Ishikawa (cell line): ENCODE data around the gene AP1M2.

Source experiments
- CEBPB ChIP-seq: IDR thresholded peaks from 2 replicates; pipeline ENCODE4 v1.6.1; 2012
- CREB1 ChIP-seq: IDR thresholded peaks from 2 replicates; pipeline ENCODE4 v1.6.1; 2012; ENCODE audit warnings: low read depth
- EGR1 ChIP-seq: IDR thresholded peaks from 2 replicates; pipeline ENCODE4 v1.6.1; 2012
- EP300 ChIP-seq: IDR thresholded peaks from 2 replicates; pipeline ENCODE4 v1.6.1; 2012; ENCODE audit warnings: borderline replicate concordance
- FOXM1 ChIP-seq: IDR thresholded peaks from 2 replicates; pipeline ENCODE4 v1.6.1; 2012; ENCODE audit warnings: low read depth, borderline replicate concordance
- NFIC ChIP-seq: IDR thresholded peaks from 2 replicates; pipeline ENCODE4 v1.6.1; 2012
- RAD21 ChIP-seq: IDR thresholded peaks from 2 replicates; pipeline ENCODE4 v1.6.1; 2012; ENCODE audit warnings: low read depth
- TAF1 ChIP-seq: IDR thresholded peaks from 2 replicates; pipeline ENCODE4 v1.6.1; 2012; ENCODE audit warnings: low read depth, mild to moderate bottlenecking
- TCF12 ChIP-seq: IDR thresholded peaks from 2 replicates; pipeline ENCODE4 v1.6.1; 2012; ENCODE audit warnings: low read depth
- TEAD4 ChIP-seq: IDR thresholded peaks from 2 replicates; pipeline ENCODE4 v1.6.1; 2012
- YY1 ChIP-seq: IDR thresholded peaks from 2 replicates; pipeline ENCODE4 v1.6.1; 2012; ENCODE audit warnings: low read depth
- ZBTB7A ChIP-seq: IDR thresholded peaks from 2 replicates; pipeline ENCODE4 v1.6.1; 2012; ENCODE audit warnings: low read depth
- TF ChIP-seq, protein P1 (sequence below): IDR thresholded peaks from 2 replicates; pipeline ENCODE4 v1.6.1; 2012
- TF ChIP-seq, protein P2 (sequence below): IDR thresholded peaks from 2 replicates; pipeline ENCODE4 v1.6.1; 2012
- TF ChIP-seq, protein P3 (sequence below): IDR thresholded peaks from 2 replicates; pipeline ENCODE4 v1.6.1; 2012; ENCODE audit warnings: low read depth, mild to moderate bottlenecking

AP1M2 gene

DNA sequence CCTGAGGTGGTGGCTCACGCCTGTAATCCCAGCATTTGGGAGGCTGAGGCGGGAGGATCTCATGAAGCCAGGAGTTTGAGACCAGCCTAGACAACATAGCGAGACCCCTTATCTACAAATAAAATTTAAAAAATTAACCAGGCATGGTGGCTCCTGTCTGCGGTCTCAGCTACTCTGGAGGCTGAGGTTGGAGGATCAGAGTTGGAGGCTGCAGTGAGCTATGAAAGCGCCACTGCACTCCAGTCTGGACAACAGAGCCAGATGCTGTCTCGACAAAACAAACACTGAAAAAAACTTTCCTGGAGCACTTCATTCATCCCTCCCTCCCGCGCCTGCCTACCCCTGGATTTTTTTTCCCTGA, 44.1 kb downstream of the AP1M2 start:
- TF ChIP-seq CREB1 (no peak), EGR1 (no peak)
- TF ChIP-seq, protein P1, sequence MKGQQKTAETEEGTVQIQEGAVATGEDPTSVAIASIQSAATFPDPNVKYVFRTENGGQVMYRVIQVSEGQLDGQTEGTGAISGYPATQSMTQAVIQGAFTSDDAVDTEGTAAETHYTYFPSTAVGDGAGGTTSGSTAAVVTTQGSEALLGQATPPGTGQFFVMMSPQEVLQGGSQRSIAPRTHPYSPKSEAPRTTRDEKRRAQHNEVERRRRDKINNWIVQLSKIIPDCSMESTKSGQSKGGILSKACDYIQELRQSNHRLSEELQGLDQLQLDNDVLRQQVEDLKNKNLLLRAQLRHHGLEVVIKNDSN, result no peak

DNA sequence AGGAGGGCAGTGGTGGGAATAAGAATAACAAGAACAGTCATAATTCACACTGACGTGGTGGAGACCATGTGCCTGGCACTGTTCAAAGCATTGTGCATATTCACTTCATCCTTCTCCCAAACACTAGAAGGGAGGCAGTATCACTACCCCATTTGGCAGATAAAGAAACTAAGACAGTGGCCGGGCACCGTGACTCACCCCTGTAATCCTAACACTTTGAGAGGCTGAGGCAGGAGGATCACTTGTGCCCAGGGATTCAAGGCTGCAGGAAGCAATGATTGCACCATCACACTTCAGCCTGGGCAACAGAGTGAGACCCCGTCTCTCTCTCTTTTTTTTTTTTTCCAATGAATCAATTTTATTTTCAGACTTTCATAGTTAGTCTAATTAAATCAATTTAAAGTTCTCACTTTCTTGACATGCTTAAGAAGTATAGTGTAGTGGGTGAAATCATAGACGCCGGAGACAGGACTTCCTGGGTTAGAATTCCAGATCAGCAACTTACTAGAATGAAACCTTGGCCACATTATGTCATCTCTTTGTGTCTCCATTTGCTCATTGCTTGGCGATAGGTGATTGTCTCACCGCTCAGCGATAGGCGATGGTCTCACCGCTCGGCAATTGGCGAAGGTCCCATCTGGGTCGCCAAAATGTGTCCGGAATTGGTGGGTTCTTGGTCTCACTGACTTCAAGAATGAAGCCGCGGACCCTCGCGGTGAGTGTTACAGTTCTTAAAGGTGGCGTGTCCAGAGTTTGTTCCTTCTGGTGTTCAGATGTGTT, 48.7 kb downstream of the AP1M2 start:
- TF ChIP-seq RAD21, result no peak
- TF ChIP-seq, protein P2, sequence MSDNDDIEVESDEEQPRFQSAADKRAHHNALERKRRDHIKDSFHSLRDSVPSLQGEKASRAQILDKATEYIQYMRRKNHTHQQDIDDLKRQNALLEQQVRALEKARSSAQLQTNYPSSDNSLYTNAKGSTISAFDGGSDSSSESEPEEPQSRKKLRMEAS, result no peak
- no peak for TF ChIP-seq TCF12
- no peak for TF ChIP-seq CEBPB
- no peak for TF ChIP-seq CREB1
- TF ChIP-seq, protein P3, sequence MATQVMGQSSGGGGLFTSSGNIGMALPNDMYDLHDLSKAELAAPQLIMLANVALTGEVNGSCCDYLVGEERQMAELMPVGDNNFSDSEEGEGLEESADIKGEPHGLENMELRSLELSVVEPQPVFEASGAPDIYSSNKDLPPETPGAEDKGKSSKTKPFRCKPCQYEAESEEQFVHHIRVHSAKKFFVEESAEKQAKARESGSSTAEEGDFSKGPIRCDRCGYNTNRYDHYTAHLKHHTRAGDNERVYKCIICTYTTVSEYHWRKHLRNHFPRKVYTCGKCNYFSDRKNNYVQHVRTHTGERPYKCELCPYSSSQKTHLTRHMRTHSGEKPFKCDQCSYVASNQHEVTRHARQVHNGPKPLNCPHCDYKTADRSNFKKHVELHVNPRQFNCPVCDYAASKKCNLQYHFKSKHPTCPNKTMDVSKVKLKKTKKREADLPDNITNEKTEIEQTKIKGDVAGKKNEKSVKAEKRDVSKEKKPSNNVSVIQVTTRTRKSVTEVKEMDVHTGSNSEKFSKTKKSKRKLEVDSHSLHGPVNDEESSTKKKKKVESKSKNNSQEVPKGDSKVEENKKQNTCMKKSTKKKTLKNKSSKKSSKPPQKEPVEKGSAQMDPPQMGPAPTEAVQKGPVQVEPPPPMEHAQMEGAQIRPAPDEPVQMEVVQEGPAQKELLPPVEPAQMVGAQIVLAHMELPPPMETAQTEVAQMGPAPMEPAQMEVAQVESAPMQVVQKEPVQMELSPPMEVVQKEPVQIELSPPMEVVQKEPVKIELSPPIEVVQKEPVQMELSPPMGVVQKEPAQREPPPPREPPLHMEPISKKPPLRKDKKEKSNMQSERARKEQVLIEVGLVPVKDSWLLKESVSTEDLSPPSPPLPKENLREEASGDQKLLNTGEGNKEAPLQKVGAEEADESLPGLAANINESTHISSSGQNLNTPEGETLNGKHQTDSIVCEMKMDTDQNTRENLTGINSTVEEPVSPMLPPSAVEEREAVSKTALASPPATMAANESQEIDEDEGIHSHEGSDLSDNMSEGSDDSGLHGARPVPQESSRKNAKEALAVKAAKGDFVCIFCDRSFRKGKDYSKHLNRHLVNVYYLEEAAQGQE, result no peak
- no peak for TF ChIP-seq TAF1
- TF ChIP-seq, protein P1, result no peak
- no peak for TF ChIP-seq YY1
- no peak for TF ChIP-seq TEAD4
- no peak for TF ChIP-seq ZBTB7A

DNA sequence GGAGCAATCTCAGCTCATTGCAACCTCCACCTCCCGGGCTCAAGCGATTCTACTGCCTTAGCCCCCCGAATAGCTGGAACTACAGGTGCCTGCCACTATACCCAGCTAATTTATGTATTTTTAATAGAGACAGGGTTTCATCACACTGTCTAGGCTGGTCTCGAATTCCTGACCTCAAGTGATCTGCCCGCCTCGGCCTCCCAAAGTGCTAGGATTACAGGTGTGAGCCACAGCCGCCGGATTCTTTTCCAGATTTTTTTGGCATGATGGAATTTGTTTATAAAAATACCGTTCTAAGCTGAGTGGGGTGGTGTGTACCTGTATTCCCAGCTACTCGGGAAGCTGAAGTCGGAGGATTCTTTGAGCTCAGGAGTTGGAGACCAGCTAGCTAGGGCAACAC, 49.4 kb downstream of the AP1M2 start:
- TF ChIP-seq EGR1 (no peak), YY1 (no peak), TEAD4 (peak; percentile 8; the same call in 1 of the 2 replicates), NFIC (no peak), EP300 (no peak), CEBPB (no peak), TCF12 (peak; percentile 52; the same call in 1 of the 2 replicates), ZBTB7A (no peak), CREB1 (no peak), FOXM1 (no peak), RAD21 (no peak)
- TF ChIP-seq, protein P2, result no peak

DNA sequence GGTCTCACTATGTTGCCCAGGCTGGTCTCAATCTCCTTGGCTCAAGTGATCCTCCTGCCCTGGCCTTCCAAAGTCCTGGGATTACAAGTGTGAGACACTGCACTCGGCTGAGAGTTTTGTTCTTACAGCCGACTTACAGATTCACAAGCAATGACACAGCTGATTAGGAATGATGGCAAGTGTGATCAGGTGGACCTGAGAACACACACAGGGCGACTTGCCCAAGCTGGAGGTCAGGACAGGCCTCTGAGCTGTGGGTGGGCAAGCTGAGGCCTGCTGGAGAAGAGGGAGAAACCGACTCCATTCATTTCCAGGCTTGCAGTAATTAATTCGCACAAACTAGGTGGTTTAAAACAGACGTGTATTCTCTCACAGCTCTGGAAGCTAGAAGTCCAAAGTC, 51.5 kb downstream of the AP1M2 start:
- TF ChIP-seq ZBTB7A (no peak), TCF12 (no peak), YY1 (no peak), TAF1 (no peak)
- TF ChIP-seq, protein P2, result no peak

DNA sequence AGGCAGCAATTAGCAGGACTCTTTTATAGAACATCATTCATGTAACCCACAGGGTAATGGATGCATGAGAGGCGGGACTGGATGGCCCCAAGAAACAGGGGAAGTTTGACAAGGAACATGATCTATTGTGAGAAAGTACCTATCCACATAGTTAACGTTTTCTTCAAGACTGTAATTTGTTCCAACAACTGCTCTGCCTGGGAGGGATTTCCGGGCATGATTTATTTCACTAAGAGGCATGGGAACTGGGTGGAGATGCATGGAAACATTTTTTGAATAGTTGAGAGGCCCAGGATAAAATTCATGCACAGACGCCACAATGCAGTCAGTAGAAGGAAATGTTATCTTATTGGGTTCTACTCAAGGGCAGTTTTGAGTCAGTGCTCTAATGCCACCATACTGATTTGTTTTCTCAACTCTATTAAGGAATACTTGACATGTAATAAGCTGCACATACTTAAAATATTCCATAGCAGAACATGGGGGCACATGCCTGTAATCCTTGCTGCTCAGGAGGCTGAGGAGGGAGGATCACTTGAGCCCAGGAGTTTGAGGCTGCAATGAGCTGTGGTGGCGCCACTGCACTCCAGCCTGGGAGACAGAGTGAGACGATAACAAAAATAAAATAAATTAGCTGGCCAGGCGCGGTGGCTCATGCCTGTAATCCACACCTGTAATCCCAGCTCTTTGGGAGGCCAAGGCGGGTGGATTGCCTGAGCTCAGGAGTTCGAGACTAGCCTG, 53.3 kb downstream of the AP1M2 start:
- TF ChIP-seq TEAD4 (peak; percentile 90), CEBPB (no peak; the same call in 1 of the 2 replicates), TCF12 (peak; percentile 85), CREB1 (no peak), RAD21 (no peak), ZBTB7A (no peak), EP300 (peak; percentile 86), TAF1 (no peak), YY1 (no peak), FOXM1 (peak; percentile 80), NFIC (peak; percentile 67), EGR1 (no peak)
- TF ChIP-seq, protein P3, result no peak
- TF ChIP-seq, protein P2, result peak; percentile 29; the same call in 1 of the 2 replicates
- TF ChIP-seq, protein P1, result no peak
